GM21619 (cell line): Measurements from ENCODE around the gene AKAP6.
"Not testable (repeated sequence)": the region's sequence is repeated elsewhere in the genome, so short reads cannot be mapped to it uniquely, and the experiment has no call there.

Source experiments
- ATAC-seq: cut with Tn5 transposase; IDR thresholded peaks from one replicate; pipeline ENCODE4 v1.9.1; 2021; ENCODE audit not compliant: unreplicated experiment

AKAP6 gene

GRCh38 chr14:32370714-32371113, 41.6 kb downstream of the AKAP6 start:
- ATAC-seq = no peak

GRCh38 chr14:32372154-32372553, 43.1 kb downstream of the AKAP6 start:
- ATAC-seq = no peak

- not testable (repeated sequence) for ATAC-seq
Observed at GRCh38 chr14:32373174-32373573, 44.1 kb downstream of the AKAP6 start.

- ATAC-seq = no peak
Observed at GRCh38 chr14:32374155-32374554, 45.1 kb downstream of the AKAP6 start.

GRCh38 chr14:32375663-32376062, 46.6 kb downstream of the AKAP6 start:
- no peak for ATAC-seq

- no peak for ATAC-seq
Observed at GRCh38 chr14:32377046-32377646, 48.0 kb downstream of the AKAP6 start.

GRCh38 chr14:32378284-32378683, 49.2 kb downstream of the AKAP6 start:
- ATAC-seq = no peak

- ATAC-seq = no peak
Observed at GRCh38 chr14:32379447-32379846, 50.3 kb downstream of the AKAP6 start.

GRCh38 chr14:32381869-32382268, 52.8 kb downstream of the AKAP6 start:
- ATAC-seq = no peak

GRCh38 chr14:32382704-32383103, 53.6 kb downstream of the AKAP6 start:
- no peak for ATAC-seq

- no peak for ATAC-seq
Observed at GRCh38 chr14:32383364-32384009, 54.4 kb downstream of the AKAP6 start.

- no peak for ATAC-seq
Observed at GRCh38 chr14:32384464-32384863, 55.4 kb downstream of the AKAP6 start.

- ATAC-seq = not testable (repeated sequence)
Observed at GRCh38 chr14:32387295-32387694, 58.2 kb downstream of the AKAP6 start.

- no peak for ATAC-seq
Observed at GRCh38 chr14:32393119-32393518, 64.0 kb downstream of the AKAP6 start.

- ATAC-seq = no peak
Observed at GRCh38 chr14:32394038-32394437, 64.9 kb downstream of the AKAP6 start.

- no peak for ATAC-seq
Observed at GRCh38 chr14:32396885-32397284, 67.8 kb downstream of the AKAP6 start.

GRCh38 chr14:32397861-32398640, 69.0 kb downstream of the AKAP6 start:
- ATAC-seq = no peak

- no peak for ATAC-seq
Observed at GRCh38 chr14:32399920-32400319, 70.8 kb downstream of the AKAP6 start.

- ATAC-seq = no peak
Observed at GRCh38 chr14:32400480-32400879, 71.4 kb downstream of the AKAP6 start.

- ATAC-seq = no peak
Observed at GRCh38 chr14:32403021-32403420, 73.9 kb downstream of the AKAP6 start.

GRCh38 chr14:32403688-32404087, 74.6 kb downstream of the AKAP6 start:
- ATAC-seq = no peak
